Right hindlimb (tissue), 1 donor: Measurements from ENCODE around the gene AGPAT3.

Experiments
- DNase-seq: peaks from one replicate; pipeline ENCODE4 v3.0.0-alpha.2; 2018

Gene AGPAT3

DNA sequence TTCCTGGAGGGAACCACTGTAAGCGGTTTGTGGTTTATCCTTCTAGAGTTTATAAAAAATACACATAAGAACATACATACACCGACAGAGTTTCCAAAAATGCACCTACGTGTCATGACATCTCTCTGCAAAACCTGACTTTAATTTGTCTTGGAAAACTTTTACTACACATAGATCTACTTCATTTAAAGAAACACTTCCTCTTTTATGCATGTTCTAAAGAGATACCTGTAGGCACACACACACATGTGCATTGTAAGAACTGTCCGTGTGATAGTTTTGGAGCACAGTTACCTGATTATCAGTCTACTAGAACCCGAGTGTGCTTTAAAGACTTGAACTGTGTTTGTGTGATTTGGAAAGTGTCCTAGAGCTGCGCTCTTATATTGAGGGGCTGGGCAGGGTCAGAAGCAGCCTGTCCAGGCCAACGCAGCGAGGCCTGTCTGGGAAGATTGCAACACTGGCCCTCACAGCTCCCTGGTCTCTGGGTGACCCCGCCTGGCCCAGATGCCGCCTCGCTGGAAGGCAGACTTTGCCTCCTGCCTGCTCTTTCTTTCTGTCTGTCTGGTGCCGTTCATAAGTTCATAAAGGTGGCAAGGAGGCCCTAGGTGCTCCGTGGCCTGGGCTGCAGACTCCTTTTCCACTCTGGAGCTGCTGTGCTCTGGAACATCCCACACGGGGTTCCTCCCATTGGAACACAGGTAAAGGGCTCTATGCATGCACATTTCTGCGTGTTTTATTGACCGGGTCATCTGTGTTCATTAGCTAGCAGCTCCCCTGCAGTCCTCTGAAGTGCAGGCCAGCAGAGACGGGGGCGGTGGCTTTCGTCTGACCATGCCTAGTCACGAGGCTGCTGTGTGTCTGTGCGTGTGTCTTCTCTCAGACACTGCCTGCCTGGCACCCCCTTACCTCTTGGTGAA is 46.3 kb downstream of the AGPAT3 start:
- no peak for DNase-seq

DNA sequence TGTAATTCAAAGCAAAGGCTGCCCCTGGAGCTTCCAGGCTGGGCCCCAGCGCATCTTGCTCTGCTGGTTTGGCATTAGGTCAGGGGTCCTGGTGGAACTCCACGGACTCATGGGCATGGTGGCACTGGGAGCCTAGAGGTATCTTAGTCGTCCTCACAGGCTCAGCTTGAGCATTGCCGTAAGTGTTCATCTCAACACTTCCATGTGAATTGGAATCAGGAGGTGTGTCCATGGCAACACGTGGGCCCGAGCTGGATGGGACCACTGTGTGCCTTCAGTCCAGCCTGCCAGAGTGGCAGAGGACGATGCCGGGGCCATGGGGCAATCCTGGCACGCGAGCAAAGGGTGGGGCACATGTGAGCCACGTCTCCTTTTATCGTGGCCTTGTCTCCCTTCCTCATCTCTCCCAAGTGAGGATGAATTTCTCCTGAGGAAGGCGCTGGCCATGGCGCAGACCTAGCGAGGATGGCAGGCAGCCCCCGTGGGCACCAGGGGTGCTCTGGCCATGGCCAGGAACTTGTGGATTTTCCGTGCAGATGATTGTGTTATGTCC is 47.0 kb downstream of the AGPAT3 start:
- no peak for DNase-seq

DNA sequence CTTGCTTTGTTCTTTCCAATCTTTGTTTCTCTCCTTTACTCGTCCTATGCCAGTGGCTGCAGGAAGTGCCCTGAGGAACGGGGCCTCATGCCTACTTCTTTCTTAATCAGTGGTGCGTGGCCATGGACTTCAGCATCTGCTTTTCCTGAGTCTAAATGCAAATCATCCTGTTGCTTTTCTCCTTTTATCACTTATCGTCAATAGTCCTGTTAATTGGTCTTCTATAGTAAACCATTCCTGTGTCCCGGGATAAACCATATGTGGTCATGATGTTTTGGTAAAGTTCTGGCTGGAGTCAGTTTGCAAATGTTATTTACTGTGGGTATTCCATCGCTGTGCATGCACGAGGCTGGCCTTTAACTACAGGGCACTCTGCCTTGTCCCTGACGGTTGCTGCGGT is 47.5 kb downstream of the AGPAT3 start:
- DNase-seq: no peak

DNA sequence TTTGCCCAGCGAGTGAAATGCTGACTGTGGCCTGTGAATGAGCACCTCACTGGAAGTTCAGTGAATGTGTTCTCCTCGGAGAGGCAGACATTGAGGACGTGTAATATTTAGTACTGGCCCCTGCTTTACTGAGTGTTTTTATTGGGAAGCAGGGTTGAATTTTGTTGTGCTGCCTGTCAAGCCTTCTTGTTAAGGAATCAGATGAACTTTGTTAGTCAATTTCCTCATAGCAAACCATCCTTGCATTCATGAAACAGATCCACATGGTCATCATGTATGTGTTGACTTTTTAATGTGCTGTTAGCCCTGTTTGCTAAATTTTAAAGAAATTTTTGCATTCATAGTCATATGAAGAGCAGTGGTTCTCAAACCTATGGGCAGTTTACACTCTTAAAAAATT is 47.9 kb downstream of the AGPAT3 start:
- DNase-seq: no peak

DNA sequence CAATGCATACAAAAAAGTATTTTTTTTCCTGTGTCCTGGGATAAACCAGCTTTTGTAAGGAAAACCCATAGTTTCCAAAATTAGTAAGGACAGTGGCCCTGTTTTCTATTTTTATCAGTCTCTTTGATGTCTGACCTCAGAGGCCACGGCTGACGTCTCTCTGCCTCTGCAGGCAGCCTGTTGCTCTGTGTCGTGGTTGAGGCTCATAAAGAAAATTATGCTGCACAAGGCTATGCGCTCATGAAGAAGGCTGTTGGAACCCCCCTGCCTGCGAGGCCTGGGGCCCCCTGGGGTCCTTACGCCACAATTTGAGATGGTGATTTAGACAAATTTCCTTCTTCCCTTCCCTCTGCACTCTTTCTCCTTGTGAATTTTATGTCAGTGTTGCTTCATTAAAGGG is 48.9 kb downstream of the AGPAT3 start:
- no peak for DNase-seq

DNA sequence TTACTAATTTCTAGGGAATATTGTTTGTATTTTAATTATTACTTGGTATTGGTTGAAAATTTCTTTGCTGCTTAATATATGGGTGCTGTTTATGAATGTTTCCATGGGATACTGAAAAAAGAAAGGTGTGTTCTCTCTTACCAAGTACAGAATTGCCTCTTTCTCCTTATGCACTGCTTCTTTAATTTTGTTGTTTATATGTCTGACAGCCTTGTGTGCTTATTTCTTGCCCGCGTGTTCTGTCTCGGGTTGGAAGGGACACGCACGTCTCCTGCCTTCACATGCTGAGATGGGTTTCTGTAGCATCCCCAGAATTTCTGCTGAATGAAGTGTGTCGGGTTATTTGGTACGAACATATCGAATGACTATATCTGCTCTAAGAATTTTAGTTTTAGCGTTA is 51.1 kb downstream of the AGPAT3 start:
- DNase-seq: no peak

DNA sequence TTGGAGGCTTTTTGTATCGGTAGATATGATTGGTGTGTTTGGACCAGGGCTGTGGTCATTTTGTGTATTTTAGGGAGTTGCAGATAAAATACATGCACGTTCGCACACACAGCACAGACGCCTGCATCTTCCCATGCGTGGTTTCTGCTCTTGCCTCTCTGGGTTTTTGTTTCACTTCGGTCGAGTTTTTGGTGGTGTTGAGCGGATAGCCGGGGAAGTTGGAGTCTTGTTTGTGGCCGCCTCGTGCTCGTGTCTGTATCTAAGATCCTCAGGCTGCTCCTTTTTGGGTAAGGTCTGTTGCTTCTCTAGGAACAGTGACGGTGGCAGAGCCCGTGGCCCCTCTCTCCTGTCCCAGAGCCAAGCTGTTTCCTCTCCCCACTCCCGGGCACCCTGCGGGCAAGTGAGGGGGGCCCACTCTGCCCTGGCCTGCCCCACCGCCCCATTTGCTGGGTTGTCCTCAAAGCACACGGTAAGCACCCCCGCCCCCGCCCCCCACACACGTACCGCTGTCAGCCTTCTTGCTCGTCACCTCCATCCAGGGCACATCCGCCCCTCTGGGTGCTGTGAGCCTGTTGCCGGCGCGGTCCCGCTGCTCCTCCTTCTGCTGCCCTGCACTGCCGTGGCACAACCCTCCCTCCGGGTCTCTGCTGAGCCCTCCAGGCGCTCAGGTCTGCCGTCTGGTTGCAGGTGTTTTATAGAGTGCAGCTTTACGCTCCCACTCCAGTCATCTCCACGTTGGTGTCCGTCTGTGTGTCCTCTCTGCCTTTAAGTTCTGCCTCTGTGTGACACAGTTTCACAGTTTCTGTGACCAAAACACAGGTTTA is 51.9 kb downstream of the AGPAT3 start:
- peak; percentile 21 for DNase-seq

DNA sequence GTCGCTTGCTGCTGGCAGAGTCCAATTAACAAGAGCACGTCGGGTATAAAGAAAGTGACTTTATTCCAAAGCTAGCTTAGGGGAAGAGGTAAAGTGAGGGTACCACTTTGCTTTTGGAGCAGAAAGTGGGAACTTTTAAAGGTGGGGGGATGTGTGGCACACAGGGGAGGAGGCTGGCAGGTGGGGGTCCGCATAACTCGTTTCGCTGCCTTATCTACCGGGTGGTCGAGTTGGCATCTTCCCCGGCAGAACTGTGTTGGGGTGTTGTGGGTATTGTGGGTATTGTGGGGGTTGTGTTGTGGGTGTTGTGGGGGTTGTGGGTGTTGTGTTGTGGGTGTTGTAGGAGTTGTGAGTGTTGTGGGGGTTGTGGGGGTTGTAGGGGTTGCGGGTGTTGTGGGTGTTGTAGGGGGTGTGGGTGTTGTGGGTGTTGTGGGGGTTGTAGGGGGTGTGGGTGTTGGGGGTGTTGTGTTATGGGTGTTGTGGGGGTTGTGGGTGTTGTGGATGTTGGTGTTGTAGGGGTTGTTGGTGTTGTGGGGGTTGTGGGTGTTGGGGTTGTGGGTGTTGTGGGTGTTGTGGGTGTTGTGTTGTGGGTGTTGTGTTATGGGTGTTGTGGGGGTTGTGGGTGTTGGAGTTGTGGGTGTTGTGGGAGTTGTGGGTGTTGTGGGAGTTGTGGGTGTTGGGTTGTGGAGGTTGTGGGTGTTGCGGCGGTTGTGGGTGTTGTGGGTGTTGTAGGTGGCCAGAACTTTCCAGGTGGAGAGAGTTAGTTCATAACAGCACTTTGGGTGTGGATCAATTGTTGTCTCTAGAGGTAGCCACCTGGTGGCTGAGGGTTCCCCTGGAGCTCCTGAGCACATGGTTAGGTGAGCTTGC is 52.7 kb downstream of the AGPAT3 start:
- no peak for DNase-seq

DNA sequence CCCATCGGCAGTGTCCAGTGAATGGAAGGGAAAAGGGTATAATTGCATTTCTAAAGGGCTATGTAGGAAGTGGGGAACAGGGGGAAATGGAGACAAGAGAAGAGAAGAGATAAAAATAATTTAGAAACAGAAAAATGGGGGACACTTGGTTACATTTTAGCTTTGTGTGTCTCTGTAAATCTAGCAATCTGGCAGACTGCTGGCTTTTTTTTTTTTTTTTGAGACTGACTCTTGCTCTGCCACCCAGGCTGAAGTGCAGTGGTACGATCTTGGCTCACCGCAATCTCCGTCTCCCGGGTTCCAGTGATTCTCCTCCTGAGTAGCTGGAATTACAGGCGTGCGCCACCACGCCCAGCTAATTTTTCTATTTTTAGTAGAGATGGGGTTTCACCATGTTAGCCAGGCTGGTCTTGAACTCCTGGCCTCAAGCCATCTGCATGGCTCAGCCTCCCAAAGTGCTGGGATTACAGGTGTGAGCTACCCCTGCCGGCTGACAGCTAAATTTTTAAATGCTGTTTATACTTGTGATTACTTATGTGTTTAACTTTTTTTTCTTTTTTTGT is 53.4 kb downstream of the AGPAT3 start:
- no peak for DNase-seq

DNA sequence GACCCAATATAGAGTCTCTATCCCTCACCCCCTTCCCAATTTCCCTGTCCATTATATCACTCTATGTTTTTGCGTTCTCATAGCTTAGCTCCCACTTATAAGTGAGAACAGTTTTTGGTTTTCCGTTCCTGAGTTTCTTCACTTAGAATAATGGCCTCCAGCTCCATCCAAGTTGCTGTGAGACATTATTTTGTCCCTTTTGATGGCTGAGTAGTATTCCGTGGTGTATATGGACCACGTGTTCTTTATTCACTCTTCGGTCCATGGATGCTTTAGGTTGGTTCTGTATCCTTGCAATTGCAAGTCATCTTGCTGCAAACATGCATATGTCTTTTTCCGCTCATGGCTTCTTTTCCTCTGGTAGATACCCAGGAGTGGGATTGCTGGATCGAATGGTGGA is 54.3 kb downstream of the AGPAT3 start:
- no peak for DNase-seq

DNA sequence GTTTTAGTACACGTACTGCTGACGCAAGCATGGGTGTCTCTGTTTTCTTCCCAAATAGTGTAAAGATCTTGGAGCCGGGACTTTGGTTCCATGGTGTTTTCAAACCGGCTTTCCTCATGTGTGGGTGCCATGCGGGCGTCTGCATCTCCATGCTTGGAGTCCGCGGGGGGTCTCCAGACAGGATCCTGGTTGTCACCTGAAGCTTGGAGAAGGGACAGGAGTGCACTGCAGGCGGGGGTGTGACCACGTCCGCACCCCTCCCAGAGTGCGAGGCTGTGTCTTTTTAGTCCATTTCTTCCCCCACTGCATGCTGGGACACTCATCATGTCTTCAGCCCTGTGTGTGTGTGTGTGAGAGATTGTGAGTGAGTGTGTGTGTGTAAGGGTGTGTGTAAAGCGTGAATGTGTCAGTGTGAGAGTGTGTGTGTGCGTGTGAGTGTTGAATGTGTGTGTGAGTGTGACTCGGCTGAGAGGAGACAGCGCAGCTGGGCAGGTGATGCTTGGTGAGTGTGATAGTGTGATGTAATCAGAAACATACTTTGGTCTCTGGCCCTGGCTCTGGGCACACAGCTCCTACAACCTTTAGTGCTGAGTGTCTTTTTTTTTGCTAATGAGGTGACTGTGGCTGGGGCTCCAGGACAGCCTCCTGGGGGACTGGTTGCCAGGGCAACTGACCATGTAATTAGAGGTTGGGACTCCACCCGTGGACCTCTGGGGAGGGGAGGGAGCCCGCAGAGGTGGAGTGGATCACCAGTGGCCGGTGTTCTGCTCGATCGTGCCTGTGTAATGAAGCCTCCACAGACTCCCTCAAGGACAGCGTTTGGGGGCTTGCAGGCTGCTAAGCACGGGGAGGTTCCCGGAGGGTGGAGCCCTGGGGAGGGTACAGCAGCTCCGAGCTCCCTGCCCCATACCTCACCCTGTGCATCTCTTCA is 55.1 kb downstream of the AGPAT3 start:
- no peak for DNase-seq

DNA sequence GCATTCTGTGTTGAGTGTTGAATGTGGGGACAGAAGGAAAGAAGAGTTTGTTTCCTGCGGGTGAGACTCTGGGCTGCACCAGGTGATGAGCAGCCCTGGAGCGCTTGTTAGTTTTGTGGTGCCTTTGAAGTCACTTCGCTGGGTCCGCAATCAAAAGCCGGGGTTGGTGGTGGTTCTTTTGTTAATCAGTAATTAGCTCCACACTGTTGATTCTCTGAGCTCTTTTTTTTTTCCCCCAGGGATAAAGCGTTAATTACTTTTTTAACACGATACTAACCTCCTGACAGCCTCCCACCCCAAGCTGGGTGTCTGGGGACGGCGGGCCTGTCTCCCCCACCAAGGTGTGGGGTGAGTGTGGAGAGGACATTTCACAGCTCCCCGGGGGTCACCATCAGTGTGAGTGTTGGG is 56.6 kb downstream of the AGPAT3 start:
- DNase-seq: no peak

DNA sequence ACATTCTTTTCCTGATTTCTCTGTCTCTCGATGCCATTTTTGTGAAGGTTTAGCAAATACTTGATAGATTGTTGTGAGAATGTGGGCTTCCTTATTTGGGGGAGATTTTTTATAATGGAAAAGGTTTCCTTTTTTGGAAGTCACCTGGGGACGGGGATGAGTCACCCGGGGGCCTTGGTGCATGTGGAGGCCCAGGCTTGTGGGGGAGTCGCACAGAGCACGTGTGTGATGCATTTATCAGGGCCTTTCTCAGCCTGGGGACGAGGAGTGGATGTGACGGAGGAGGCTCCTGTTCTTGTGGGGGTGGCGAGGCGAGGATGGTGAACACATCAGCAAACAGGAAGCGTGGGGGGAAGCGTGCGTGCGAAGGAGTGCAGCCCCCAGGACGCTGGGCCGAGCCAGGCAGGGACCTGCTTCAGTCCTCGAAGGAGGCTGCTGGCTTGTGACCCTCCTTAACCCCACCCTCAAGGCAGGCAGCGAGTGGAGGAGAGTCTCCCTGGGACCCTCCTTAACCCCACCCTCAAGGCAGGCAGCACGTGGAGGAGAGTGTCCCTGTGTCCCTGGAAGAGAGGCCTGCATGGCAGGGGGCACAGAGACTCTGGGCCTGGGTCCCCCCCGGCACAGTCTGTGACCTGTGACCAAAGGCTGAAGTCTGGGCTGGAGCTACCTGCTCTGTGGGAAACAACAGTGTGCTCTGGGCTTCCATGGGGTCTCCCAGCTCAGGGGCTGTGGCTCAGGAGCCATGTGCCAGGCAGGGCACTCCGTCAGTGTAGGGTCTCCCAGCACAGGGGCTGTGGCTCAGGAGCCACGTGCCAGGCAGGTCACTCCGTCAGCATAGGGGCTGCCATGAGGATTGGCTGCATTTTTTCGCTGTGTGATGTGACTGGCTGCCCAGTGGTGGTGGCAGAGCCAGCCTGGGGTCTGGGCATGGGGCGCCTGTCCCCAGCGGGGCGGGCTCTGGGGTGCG is 57.2 kb downstream of the AGPAT3 start:
- no peak for DNase-seq

DNA sequence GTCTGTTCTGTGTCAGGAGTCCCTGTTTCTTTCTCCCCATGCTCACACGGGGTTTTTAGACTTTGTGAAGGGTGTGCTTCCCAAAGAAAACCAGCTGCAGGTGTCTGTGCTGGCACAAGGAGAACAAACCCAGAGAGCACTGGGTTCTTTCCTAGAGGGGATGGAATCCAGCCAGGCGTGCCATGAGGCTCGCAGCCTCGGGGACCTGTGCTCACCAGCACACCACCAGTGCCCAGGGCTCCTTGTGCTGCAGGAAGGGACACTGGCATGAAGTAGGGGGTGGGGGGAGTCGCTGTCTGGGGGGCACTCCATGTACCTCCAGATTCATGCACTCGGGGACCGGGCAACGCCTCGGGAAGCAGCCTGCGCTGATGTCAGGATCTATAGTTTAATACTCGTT is 57.9 kb downstream of the AGPAT3 start:
- no peak for DNase-seq

DNA sequence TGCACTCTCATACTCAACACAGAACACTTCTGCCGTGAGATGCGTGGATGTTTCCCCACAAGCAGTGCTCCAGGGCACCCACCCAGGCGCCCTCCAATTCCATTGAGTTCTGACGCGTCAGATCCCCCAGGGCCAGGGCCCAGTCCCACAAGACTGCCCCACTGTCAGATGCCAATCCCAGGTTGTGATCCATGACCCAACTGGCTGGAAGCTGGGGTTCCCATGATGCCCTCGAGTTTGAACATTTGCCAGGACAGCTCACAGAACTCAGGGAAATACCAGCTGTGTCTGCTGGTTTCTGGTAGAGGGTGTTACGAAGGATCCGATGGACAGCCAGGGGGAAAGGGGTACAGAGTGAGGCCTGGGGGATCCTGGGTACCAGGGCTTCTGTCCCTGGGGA is 58.4 kb downstream of the AGPAT3 start:
- DNase-seq: no peak

DNA sequence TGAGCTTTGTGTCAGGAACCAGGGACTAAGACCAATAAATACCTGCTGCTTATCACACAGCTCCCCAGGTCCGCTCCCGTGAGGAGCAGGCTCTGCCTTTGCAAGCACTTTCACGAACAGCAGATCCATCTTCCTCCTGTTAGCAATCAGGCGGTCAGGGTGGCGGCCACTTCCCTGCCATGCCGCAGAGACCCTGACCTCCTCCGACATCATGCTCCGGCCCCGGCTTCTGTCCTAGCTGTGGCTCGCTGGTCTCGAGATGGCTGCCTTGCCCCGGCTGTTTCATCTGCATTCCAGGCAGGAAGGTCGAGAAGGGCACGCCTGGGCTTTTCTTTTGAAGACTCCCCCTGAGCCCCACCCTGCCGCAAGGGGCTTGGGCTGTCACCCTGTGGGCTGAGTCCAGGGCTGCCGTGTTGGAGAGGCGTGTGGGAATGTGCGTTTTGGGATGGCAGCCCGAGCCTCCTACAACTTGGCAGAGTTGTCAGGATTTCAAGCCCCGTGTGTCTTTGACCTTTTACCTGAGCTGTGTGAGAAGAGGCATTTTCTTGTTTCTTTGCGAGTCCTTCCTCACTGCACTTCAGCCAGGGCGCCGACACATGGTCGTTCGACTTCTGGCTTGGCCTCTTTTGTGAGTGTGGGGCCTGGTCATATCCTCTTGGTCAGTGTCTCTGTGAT is 59.5 kb downstream of the AGPAT3 start:
- DNase-seq: no peak

DNA sequence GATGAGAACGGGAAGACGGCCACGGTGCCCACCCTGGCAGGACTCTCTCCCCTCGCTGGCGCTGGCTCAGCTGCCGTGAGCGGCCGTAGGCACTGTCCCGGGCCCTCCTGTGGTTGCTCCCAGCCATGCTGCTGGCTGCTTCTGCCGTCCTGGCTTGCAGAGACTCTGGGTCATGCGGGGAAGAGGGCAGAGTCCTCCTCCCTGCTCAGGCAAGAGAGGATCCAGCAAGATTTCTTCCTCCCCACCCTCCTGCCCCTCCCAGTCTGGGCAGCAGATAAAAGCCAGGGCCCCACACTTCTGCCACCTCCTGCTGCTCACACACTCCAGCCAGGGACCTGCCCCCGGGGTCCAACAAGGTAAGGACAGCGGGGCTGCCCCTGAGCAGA is 60.1 kb downstream of the AGPAT3 start:
- DNase-seq: no peak

DNA sequence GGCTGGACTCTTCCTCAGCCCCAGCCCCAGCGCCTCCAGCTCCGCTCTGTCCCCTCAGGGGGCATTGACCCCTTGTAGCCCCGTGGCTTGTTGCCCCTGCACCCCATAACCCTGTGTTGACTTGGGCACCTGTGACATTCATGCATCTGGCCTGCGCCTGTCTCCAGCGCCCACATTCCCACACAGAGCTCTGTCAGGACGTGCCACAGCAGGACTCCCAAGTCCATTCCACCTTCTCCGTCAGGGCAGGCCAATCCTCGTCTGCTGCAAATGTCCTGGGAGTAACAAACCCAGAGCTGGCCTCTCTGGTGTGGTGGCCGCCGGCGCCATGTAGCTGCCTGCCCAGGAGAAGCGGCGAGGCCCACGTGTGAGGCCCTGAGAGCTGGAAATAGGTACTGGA is 60.6 kb downstream of the AGPAT3 start:
- DNase-seq: no peak

DNA sequence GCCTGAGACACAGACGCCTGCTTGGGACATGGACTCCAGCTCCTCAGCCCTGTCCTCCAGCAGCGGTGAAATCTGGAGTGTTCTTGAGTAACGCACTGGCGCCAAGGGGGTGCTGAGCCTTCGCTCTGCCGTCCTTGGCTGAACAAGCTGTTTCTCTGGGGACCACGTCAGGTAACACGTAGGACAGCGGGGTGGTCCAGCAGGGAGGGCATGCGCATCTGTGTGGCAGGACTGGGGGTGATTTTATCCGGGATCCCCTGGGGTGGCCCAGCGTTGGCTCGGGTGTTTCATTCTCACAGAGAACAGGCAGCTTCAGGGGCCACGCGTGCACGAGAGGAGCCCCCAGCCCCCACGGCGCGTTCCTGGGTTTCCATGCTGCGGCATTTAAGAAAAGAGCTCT is 61.2 kb downstream of the AGPAT3 start:
- DNase-seq: no peak
